HepG2 (cell line): ENCODE measurements around the gene TH. TPM values are rescaled to one million over a fixed set of nuclear protein-coding genes. Genes with fewer than 3 reads are reported as not detected.

Experiments used
- AHDC1 ChIP-seq: sonication (generic); formaldehyde crosslinking; IDR thresholded peaks from 2 replicates; pipeline ENCODE4 v1.5.1; 2020; ENCODE audit warnings: mild to moderate bottlenecking, missing genetic modification reagents, borderline replicate concordance
- AKAP8 ChIP-seq: sonication (generic); formaldehyde crosslinking; IDR thresholded peaks from 2 replicates; pipeline ENCODE4 v1.5.1; 2020; ENCODE audit warnings: mild to moderate bottlenecking, missing genetic modification reagents
- ATF2 ChIP-seq: sonication (generic); formaldehyde crosslinking; IDR thresholded peaks from 2 replicates; pipeline ENCODE4 v1.4.0; 2020; ENCODE audit warnings: missing genetic modification reagents
- BHLHE40 ChIP-seq: IDR thresholded peaks from 2 replicates; pipeline ENCODE4 v1.6.1; 2011; ENCODE audit warnings: low read length, improper control_type of control experiment
- FIP1L1 ChIP-seq: fragments of 200-400 bp; formaldehyde crosslinking; IDR thresholded peaks from 2 replicates; pipeline ENCODE4 v1.6.1; 2018; ENCODE audit warnings: low read depth, mild to moderate bottlenecking, low read length, moderate library complexity, borderline replicate concordance; ENCODE audit not compliant: insufficient read depth
- JUNB ChIP-seq: sonication (generic); formaldehyde crosslinking; IDR thresholded peaks from 2 replicates; pipeline ENCODE4 v1.8.0; 2022; ENCODE audit warnings: missing genetic modification reagents, mild to moderate bottlenecking, borderline replicate concordance
- MIXL1 ChIP-seq: IDR thresholded peaks from 2 replicates; pipeline ENCODE4 v1.6.1; 2016
- NFE2L1 ChIP-seq: sonication (generic); formaldehyde crosslinking; IDR thresholded peaks from 2 replicates; pipeline ENCODE4 v1.4.0; 2020; ENCODE audit warnings: missing genetic modification reagents, mild to moderate bottlenecking, borderline replicate concordance
- NFIB ChIP-seq: sonication (generic); formaldehyde crosslinking; IDR thresholded peaks from 2 replicates; pipeline ENCODE4 v1.9.0; 2021; ENCODE audit warnings: missing genetic modification reagents, mild to moderate bottlenecking, borderline replicate concordance
- PITX1 ChIP-seq: sonication (generic); formaldehyde crosslinking; IDR thresholded peaks from 2 replicates; pipeline ENCODE4 v1.5.1; 2020; ENCODE audit warnings: mild to moderate bottlenecking, missing genetic modification reagents
- SP1 ChIP-seq, 2 experiments: fragments of 450-650 bp in 1 of 2; sonication (generic) in 1 of 2; formaldehyde crosslinking in 1 of 2; IDR thresholded peaks; 2 replicates each; pipeline versions ENCODE4 v1.4.0 to v1.6.1; 2016 to 2020; ENCODE audit warnings: missing genetic modification reagents in 1 of 2
- USF2 ChIP-seq, 2 experiments: sonication (generic) in 1 of 2; formaldehyde crosslinking in 1 of 2; IDR thresholded peaks; 2 replicates each; pipeline versions ENCODE4 v1.5.1 to v1.6.1; 2011 to 2020; ENCODE audit warnings: borderline replicate concordance in 1 of 2, low read depth in 1 of 2, low read length in 1 of 2, mild to moderate bottlenecking in 1 of 2, missing genetic modification reagents in 1 of 2, moderate library complexity in 1 of 2
- XRCC5 ChIP-seq: fragments of 200-400 bp; formaldehyde crosslinking; optimal IDR thresholded peaks from 2 replicates; pipeline ENCODE3; 2017; ENCODE audit warnings: mild to moderate bottlenecking, low read length
- ZNF431 ChIP-seq: sonication (generic); formaldehyde crosslinking; IDR thresholded peaks from 2 replicates; pipeline ENCODE4 v1.9.0; 2022; ENCODE audit warnings: missing genetic modification reagents, low read depth, mild to moderate bottlenecking, borderline replicate concordance
- ZNF501 ChIP-seq: sonication (generic); formaldehyde crosslinking; IDR thresholded peaks from 2 replicates; pipeline ENCODE4 v1.5.1; 2020; ENCODE audit warnings: mild to moderate bottlenecking, moderate library complexity, missing genetic modification reagents
- ZNF549 ChIP-seq: sonication (generic); formaldehyde crosslinking; IDR thresholded peaks from 2 replicates; pipeline ENCODE4 v1.5.0; 2020; ENCODE audit warnings: missing genetic modification reagents
- ZNF670 ChIP-seq: sonication (generic); formaldehyde crosslinking; IDR thresholded peaks from 2 replicates; pipeline ENCODE4 v1.8.0; 2022; ENCODE audit warnings: mild to moderate bottlenecking, missing genetic modification reagents, borderline replicate concordance
- polyA plus RNA-seq, 8 experiments: library from polyadenylated mRNA; depleted of rRNA in 3 of 8; stranded (reverse) in 7 of 8; unstranded in 1 of 8; fragments of >200 nt; fragmentation: Illumina TruSeq in 4 of 8; extraction: Trizol in 4 of 8; gene quantifications; 2 replicates each; pipeline versions ENCODE4 v1.2.1 to v1.2.3, GENCODE V29; 2011 to 2016; ENCODE audit warnings: low read depth in 4 of 8, missing spikeins in 1 of 8, mixed read lengths in 1 of 8; ENCODE audit not compliant: insufficient read depth in 1 of 8
- total RNA-seq, 5 experiments: library from RNA; depleted of rRNA; stranded (reverse); fragments of >200 nt; fragmentation: Illumina TruSeq; extraction: Trizol; gene quantifications; 2 replicates each; pipeline ENCODE4 v1.2.3, GENCODE V29; 2016; ENCODE audit warnings: low read depth in 1 of 5
- TF ChIP-seq, protein P1 (sequence below): sonication (generic); formaldehyde crosslinking; conservative IDR thresholded peaks from 2 replicates; pipeline ENCODE4 v1.4.0; 2020; ENCODE audit warnings: missing genetic modification reagents

The TH gene
- total and polyA plus RNA-seq, 2 of the 13 experiments (the other 11 are each of a cell fraction or from before 2014, with no cell fraction given) = 0.36 TPM; not detected in 1

DNA sequence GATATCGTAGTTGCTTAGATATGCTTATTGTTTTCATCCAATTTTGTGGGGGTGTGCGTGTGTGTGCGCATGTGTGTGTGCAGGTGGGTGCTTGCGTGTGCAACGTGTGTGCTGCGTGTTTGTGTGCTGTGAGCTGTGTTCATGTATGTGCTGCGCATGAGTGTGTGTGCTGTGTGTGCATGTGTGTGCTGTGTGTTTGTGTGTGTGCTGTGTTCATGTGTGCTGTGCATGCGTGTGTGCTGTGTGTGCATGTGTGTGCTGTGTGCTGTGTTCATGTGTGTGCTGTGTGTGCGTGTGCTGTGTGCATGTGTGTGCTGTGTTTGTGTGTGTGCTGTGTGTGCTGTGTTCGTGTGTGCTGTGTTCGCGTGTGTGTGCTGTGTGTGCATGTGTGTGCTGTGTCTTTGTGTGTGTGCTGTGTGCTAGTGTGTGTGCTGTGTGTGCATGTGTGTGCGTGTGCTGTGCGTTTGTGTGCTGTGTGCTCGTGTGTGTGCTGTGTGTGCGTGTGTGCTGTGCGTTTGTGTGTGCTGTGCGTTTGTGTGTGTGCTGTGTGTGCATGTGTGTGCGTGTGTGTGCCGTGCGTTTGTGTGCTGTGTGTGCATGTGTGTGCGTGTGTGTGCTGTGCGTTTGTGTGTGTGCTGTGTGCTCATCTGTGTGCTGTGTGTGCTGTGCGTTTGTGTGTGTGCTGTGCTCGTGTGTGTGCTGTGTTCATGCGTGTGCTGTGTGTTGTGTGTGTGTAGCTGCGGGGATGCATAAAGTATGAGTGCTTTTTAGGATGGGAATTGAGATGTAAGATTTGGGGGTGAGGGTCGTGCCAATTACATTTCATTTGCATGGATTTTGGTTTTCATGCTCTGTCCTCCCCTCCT is 40.0 kb downstream of the TH start (continued):
- TF ChIP-seq MIXL1 = no peak
- peak; percentile 77 for TF ChIP-seq JUNB (CRISPR knock-in tag)
- TF ChIP-seq ZNF670 (CRISPR knock-in tag) = peak; percentile 76; the same call in 1 of the 2 replicates
- TF ChIP-seq AKAP8 (CRISPR knock-in tag) = peak; percentile 94
- no peak for TF ChIP-seq ZNF501 (CRISPR knock-in tag)
- no peak for TF ChIP-seq XRCC5
- no peak for TF ChIP-seq ZNF549 (CRISPR knock-in tag)
- no peak for TF ChIP-seq BHLHE40
- no peak for TF ChIP-seq SP1 (IDR thresholded peaks at IDR 0.05)
- no peak for TF ChIP-seq SP1 (CRISPR knock-in tag; IDR thresholded peaks at IDR 0.05)
- TF ChIP-seq ATF2 (CRISPR knock-in tag) = no peak
- no peak for TF ChIP-seq NFE2L1 (CRISPR knock-in tag)
- TF ChIP-seq, protein P1, sequence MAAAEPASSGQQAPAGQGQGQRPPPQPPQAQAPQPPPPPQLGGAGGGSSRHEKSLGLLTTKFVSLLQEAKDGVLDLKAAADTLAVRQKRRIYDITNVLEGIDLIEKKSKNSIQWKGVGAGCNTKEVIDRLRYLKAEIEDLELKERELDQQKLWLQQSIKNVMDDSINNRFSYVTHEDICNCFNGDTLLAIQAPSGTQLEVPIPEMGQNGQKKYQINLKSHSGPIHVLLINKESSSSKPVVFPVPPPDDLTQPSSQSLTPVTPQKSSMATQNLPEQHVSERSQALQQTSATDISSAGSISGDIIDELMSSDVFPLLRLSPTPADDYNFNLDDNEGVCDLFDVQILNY (CRISPR knock-in tag) = no peak
- no peak for TF ChIP-seq USF2 (IDR thresholded peaks at IDR 0.05; ENCODE audit: low read depth, low read length)
- no peak for TF ChIP-seq USF2 (CRISPR knock-in tag; IDR thresholded peaks at IDR 0.05; ENCODE audit: borderline replicate concordance)
- peak; percentile 30 for TF ChIP-seq PITX1
- TF ChIP-seq ZNF431 (CRISPR knock-in tag) = peak; percentile 86; the same call in 1 of the 2 replicates
- 0 out of 2 replicates have a peak, but pooled peaks have one; percentile 47 for TF ChIP-seq AHDC1 (CRISPR knock-in tag)
- no peak for TF ChIP-seq FIP1L1
- TF ChIP-seq NFIB (CRISPR knock-in tag) = no peak
